Measurements from ENCODE around the gene CAPRIN1. TPM values are rescaled to one million over a fixed set of nuclear protein-coding genes. Genes with fewer than 3 reads are reported as not detected.
A peak's percentile ranks its signal among the peaks of the same experiment; 100 is the strongest.

CAPRIN1 gene
- polyA plus RNA-seq, 1 of the 3 experiments (the other 2 are of a cell fraction) = 67.1 TPM

DNA sequence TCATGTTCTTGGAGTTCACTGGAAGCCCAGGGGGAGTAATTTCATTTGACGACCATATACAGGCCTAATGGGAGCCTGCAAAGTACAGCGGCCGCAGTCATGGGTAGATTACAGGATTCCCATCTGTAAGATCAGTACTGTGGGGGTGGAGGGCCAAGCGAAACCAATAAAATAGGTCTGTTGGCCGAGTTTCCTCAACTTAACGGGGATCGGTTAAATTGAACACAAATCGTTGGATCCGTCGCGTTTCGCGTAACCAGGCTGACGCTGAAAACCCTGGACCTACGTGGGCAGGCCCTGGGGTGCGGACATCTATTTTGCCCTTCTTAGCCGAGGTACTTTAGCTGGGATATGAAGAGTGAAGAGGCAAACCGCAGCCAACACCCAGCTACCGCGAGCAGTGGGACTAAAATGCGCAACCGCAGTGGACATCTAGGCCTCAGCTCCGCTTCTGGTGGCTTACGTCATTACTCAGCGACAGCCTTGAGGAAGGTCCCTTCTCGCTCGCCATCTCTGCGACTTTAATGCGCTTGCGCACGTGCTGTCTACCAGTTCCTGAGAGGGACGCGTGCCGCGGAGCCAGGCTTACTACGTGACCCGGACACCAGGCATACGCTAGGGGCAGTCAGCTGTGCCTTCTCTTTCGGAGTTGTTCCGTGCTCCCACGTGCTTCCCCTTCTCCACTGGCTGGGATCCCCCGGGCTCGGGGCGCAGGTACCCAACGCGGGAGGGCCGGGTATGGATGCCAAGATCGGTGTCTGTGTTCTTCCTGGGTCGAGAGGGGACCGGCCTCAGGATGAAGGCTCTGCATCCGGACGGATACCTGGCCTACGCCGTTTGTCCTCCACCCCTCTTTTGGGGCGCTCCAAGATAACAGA, 53.8 kb downstream of the CAPRIN1 start, which contains the start of gene NAT10:
TSS of gene NAT10 (plus strand) at position 551 of the 878 bp plus-strand sequence. CDS start 2,597 bp downstream, outside the sequence.
- H3K9me3 ChIP-seq = no peaks in the 10 kb centered on the region
- H4K20me1 ChIP-seq (ENCODE audit: insufficient read depth) = no peaks in the 10 kb centered on the region
- no peaks in the 10 kb centered on the region for H3K27me3 ChIP-seq (ENCODE audit: insufficient read depth)
- CTCF ChIA-PET = interaction anchor here (0.7 to 1.6 kb wide), 7 partner anchors 10 to 247 kb away, joined by 3 to 13 read pairs (median 3); no protein-coding TSS in a partner anchor
- peak; percentile 85 for DNase-seq
- no peaks in the 10 kb centered on the region for H3K9me2 ChIP-seq
- peak within 1 kb of the TSS; percentile 94 for H3K4me2 ChIP-seq
- WGBS (ENCODE audit: low lambda C conversion rate) = 2% methylated on average over 27 of the region's 55 CpGs
- H3K27ac ChIP-seq (ENCODE audit: low read depth in 2 of 2, low read length in 1 of 2) = peak within 1 kb of the TSS; percentile 89 to 98
- POLR2A ChIA-PET = interaction anchor here (0.6 to 1.7 kb wide), 7 partner anchors 14 to 69 kb away, joined by 3 to 16 read pairs (median 4); partner anchors contain the start of gene CAPRIN1
- H3K36me3 ChIP-seq (replicated peaks in 1 of 2; ENCODE audit: control insufficient read depth in 1 of 2, insufficient read depth in 2 of 2, low read length in 1 of 2) = peaks cover 48 to 49% of the 10 kb centered on the region in 2 experiments
- peaks cover 44% of the 10 kb centered on the region for H3F3A ChIP-seq (replicated peaks; ENCODE audit: insufficient read depth)
- H2AFZ ChIP-seq (ENCODE audit: low read depth) = peak within 1 kb of the TSS; percentile 76
- peaks cover 13 to 19% of the 10 kb centered on the region in 2 experiments; a peak in 3 of 4 replicates for H3K4me1 ChIP-seq (ENCODE audit: control insufficient read depth in 1 of 2, insufficient read depth in 2 of 2, low read depth in 1 of 2, low read length in 1 of 2)
- H3K79me2 ChIP-seq (ENCODE audit: insufficient read depth) = peaks cover 36% of the 10 kb centered on the region
- peak within 1 kb of the TSS; percentile 88 for H3K9ac ChIP-seq
- peak within 1 kb of the TSS; percentile 89 to 97 for H3K4me3 ChIP-seq (ENCODE audit: low read depth in 2 of 2, low read length in 1 of 2)
- peak; percentile 48; the same call in 1 of the 2 replicates for TF ChIP-seq RCOR1 (IDR thresholded peaks at IDR 0.05; ENCODE audit: low read length)
- TF ChIP-seq SMC3 (IDR thresholded peaks at IDR 0.05; ENCODE audit: low read depth, low read length) = no peak
- peak; percentile 98 for TF ChIP-seq POLR2AphosphoS5 (IDR thresholded peaks at IDR 0.05; ENCODE audit: low read depth, low read length)
- TF ChIP-seq TAF1 (IDR thresholded peaks at IDR 0.05; ENCODE audit: borderline replicate concordance, low read depth, low read length) = peak; percentile 77; the same call in 1 of the 2 replicates
- TF ChIP-seq, protein P1, sequence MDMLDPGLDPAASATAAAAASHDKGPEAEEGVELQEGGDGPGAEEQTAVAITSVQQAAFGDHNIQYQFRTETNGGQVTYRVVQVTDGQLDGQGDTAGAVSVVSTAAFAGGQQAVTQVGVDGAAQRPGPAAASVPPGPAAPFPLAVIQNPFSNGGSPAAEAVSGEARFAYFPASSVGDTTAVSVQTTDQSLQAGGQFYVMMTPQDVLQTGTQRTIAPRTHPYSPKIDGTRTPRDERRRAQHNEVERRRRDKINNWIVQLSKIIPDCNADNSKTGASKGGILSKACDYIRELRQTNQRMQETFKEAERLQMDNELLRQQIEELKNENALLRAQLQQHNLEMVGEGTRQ (IDR thresholded peaks at IDR 0.05; ENCODE audit: borderline replicate concordance, low read depth, low read length) = no peak
- no peak for TF ChIP-seq FOXJ3 (CRISPR knock-in tag; IDR thresholded peaks at IDR 0.05)
- TF ChIP-seq, protein P2, sequence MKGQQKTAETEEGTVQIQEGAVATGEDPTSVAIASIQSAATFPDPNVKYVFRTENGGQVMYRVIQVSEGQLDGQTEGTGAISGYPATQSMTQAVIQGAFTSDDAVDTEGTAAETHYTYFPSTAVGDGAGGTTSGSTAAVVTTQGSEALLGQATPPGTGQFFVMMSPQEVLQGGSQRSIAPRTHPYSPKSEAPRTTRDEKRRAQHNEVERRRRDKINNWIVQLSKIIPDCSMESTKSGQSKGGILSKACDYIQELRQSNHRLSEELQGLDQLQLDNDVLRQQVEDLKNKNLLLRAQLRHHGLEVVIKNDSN (IDR thresholded peaks at IDR 0.05; ENCODE audit: borderline replicate concordance, low read depth) = peak; percentile 53; the same call in 1 of the 2 replicates
- TF ChIP-seq TEAD4 (IDR thresholded peaks at IDR 0.05; ENCODE audit: borderline replicate concordance, insufficient read depth) = no peak
- no peak for TF ChIP-seq TCF12 (IDR thresholded peaks at IDR 0.05)
- peak; percentile 97 for TF ChIP-seq CHD2 (IDR thresholded peaks at IDR 0.05; ENCODE audit: low read length, partially characterized antibody)
- no peak for TF ChIP-seq NFIC (IDR thresholded peaks at IDR 0.05; ENCODE audit: borderline replicate concordance)
- TF ChIP-seq RXRA (IDR thresholded peaks at IDR 0.05; ENCODE audit: borderline replicate concordance, low read depth) = no peak
- TF ChIP-seq, protein P3, sequence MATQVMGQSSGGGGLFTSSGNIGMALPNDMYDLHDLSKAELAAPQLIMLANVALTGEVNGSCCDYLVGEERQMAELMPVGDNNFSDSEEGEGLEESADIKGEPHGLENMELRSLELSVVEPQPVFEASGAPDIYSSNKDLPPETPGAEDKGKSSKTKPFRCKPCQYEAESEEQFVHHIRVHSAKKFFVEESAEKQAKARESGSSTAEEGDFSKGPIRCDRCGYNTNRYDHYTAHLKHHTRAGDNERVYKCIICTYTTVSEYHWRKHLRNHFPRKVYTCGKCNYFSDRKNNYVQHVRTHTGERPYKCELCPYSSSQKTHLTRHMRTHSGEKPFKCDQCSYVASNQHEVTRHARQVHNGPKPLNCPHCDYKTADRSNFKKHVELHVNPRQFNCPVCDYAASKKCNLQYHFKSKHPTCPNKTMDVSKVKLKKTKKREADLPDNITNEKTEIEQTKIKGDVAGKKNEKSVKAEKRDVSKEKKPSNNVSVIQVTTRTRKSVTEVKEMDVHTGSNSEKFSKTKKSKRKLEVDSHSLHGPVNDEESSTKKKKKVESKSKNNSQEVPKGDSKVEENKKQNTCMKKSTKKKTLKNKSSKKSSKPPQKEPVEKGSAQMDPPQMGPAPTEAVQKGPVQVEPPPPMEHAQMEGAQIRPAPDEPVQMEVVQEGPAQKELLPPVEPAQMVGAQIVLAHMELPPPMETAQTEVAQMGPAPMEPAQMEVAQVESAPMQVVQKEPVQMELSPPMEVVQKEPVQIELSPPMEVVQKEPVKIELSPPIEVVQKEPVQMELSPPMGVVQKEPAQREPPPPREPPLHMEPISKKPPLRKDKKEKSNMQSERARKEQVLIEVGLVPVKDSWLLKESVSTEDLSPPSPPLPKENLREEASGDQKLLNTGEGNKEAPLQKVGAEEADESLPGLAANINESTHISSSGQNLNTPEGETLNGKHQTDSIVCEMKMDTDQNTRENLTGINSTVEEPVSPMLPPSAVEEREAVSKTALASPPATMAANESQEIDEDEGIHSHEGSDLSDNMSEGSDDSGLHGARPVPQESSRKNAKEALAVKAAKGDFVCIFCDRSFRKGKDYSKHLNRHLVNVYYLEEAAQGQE (IDR thresholded peaks at IDR 0.05; ENCODE audit: low read depth, low read length) = peak; percentile 54; the same call in 1 of the 2 replicates
- TF ChIP-seq, protein P4, sequence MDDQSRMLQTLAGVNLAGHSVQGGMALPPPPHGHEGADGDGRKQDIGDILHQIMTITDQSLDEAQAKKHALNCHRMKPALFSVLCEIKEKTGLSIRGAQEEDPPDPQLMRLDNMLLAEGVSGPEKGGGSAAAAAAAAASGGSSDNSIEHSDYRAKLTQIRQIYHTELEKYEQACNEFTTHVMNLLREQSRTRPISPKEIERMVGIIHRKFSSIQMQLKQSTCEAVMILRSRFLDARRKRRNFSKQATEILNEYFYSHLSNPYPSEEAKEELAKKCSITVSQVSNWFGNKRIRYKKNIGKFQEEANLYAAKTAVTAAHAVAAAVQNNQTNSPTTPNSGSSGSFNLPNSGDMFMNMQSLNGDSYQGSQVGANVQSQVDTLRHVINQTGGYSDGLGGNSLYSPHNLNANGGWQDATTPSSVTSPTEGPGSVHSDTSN (IDR thresholded peaks at IDR 0.05) = peak; percentile 12; the same call in 1 of the 2 replicates
- no peak for TF ChIP-seq RFX5 (IDR thresholded peaks at IDR 0.05; ENCODE audit: low read length)
- peak; percentile 84 for TF ChIP-seq ELF1 (IDR thresholded peaks at IDR 0.05)
- TF ChIP-seq, protein P5, sequence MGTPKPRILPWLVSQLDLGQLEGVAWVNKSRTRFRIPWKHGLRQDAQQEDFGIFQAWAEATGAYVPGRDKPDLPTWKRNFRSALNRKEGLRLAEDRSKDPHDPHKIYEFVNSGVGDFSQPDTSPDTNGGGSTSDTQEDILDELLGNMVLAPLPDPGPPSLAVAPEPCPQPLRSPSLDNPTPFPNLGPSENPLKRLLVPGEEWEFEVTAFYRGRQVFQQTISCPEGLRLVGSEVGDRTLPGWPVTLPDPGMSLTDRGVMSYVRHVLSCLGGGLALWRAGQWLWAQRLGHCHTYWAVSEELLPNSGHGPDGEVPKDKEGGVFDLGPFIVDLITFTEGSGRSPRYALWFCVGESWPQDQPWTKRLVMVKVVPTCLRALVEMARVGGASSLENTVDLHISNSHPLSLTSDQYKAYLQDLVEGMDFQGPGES (IDR thresholded peaks at IDR 0.05; ENCODE audit: low read depth, low read length) = no peak
- TF ChIP-seq JUND (IDR thresholded peaks at IDR 0.05) = peak; percentile 26; the same call in 1 of the 2 replicates
- TF ChIP-seq FOSL2 (IDR thresholded peaks at IDR 0.05; ENCODE audit: borderline replicate concordance, low read depth) = peak; percentile 17; the same call in 1 of the 2 replicates
- TF ChIP-seq GABPA (IDR thresholded peaks at IDR 0.05; ENCODE audit: low read depth) = no peak
- TF ChIP-seq SIN3A (IDR thresholded peaks at IDR 0.05; ENCODE audit: borderline replicate concordance, low read depth, low read length) = peak; percentile 99
- TF ChIP-seq, protein P6, sequence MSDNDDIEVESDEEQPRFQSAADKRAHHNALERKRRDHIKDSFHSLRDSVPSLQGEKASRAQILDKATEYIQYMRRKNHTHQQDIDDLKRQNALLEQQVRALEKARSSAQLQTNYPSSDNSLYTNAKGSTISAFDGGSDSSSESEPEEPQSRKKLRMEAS (IDR thresholded peaks at IDR 0.05; ENCODE audit: low read depth) = peak; percentile 99
- peak; percentile 100 for TF ChIP-seq MXI1 (IDR thresholded peaks at IDR 0.05; ENCODE audit: low read depth, low read length)
- TF ChIP-seq YY1 (IDR thresholded peaks at IDR 0.05; ENCODE audit: low read depth) = 0 out of 2 replicates have a peak, but pooled peaks have one; percentile 10
